Adrenal gland (tissue), 12 donors: ENCODE measurements around the gene F7. TPM values are rescaled to one million over a fixed set of nuclear protein-coding genes. Genes with fewer than 3 reads are reported as not detected.
A peak's percentile ranks its signal among the peaks of the same experiment; 100 is the strongest.

Experiments
- DNase-seq, 7 donors: peaks; one replicate each; pipeline ENCODE4 v3.0.0-alpha.2; 2019 to 2020
- H3K27ac ChIP-seq, 5 donors: fragments of 200-600 bp; sonication (generic) in 4 of 5; 1 replicate in 3 of 5; 2 replicates in 2 of 5; pipeline versions ENCODE4 v1.5.1 to v1.8.0; 2016 to 2020; ENCODE audit warnings: mild to moderate bottlenecking in 1 of 5
- H3K27me3 ChIP-seq: fragments of 200-600 bp; 2 replicates; pipeline ENCODE4 v1.8.0; 2021
- H3K36me3 ChIP-seq, 2 donors: fragments of 200-600 bp; replicated peaks in 1 of 2; 1 replicate in 1 of 2; 2 replicates in 1 of 2; pipeline versions ENCODE4 v1.5.1 to v1.8.0; 2018 to 2022
- H3K4me1 ChIP-seq, 2 donors: fragments of 200-600 bp; replicated peaks in 1 of 2; 1 replicate in 1 of 2; 2 replicates in 1 of 2; pipeline versions ENCODE4 v1.5.1 to v1.8.0; 2018 to 2021
- H3K4me3 ChIP-seq, 4 donors: fragments of 200-600 bp; sonication (generic) in 3 of 4; one replicate each; pipeline ENCODE4 v1.5.1; 2016 to 2018
- H3K9me3 ChIP-seq, 3 donors: fragments of 200-600 bp; sonication (generic) in 1 of 3; replicated peaks in 1 of 3; 1 replicate in 2 of 3; 2 replicates in 1 of 3; pipeline versions ENCODE4 v1.5.1 to v1.8.0; 2016 to 2021
- POLR2A ChIP-seq, 2 donors: fragments of 450-650 bp; IDR thresholded peaks; one replicate each; pipeline ENCODE4 v1.6.1; 2017; ENCODE audit warnings: antibody characterized with exemption in 2 of 2, mild to moderate bottlenecking in 2 of 2, moderate library complexity in 1 of 2
- WGBS, 4 donors: extraction: QIAGEN DNeasy Blood & Tissue Kit in 2 of 4; methylation state at CpG; one replicate each; pipeline versions ENCODE4 v1.1.5 to v1.1.7; 2013 to 2017; 5-methylcytosine and 5-hydroxymethylcytosine counted together
- intact Hi-C, 2 donors: fragments of 100-400 bp; cut with DNase I; formaldehyde crosslinking; loops; one replicate each; pipeline versions ENCODE4 v1.14.1 to v1.15.0; 2022 to 2023
- polyA plus RNA-seq, 3 donors: library from polyadenylated mRNA; stranded (reverse); fragments of 200-250 nt in 2 of 3; fragments of 350-450 nt in 1 of 3; fragmentation: Illumina TruSeq in 1 of 3; extraction: RNeasy Lipid Tissue Mini Kit (QIAGEN cat#74804) in 1 of 3; gene quantifications; one replicate each; pipeline ENCODE4 v1.2.3, GENCODE V29; 2013 to 2014
- total RNA-seq, 9 donors: library from RNA; depleted of rRNA in 4 of 9; stranded (reverse); fragments of >200 nt in 4 of 9; fragments of 120-200 nt in 1 of 9; fragmentation: NEBNext Ultra II Directional in 1 of 9; extraction: Animal tissue kit (Norgen Biotek cat#: 25700) in 1 of 9; gene quantifications; one replicate each; pipeline versions ENCODE4 v1.1.0 to v1.2.4, GENCODE V29; 2013 to 2023
- TF ChIP-seq, protein P1 (sequence below), 6 experiments: fragments of 450-650 bp in 4 of 6; fragments of 200-600 bp in 2 of 6; sonication (generic) in 1 of 6; IDR thresholded peaks; 1 replicate in 5 of 6; 2 replicates in 1 of 6; pipeline versions ENCODE4 v1.5.1 to v1.8.0; 2016 to 2021; ENCODE audit warnings: antibody characterized with exemption in 6 of 6, mild to moderate bottlenecking in 2 of 6, moderate library complexity in 1 of 6
- donor health status: healthy with polysubstance abuse.
- donor health status: Bipolar disorder and iron deficiency.
- donor health status: DM: yes; HTN: yes; CAD: no.
- donor health status: DM: no; HTN: no; CAD: no.
- donor health status: DM: no; HTN: no; CAD: no.
- donor health status: DM: yes; HTN: yes; CAD: no.

The F7 gene
- total and polyA plus RNA-seq, 12 donors = 0.05 to 0.61 (median 0.08) TPM; not detected in 7

DNA sequence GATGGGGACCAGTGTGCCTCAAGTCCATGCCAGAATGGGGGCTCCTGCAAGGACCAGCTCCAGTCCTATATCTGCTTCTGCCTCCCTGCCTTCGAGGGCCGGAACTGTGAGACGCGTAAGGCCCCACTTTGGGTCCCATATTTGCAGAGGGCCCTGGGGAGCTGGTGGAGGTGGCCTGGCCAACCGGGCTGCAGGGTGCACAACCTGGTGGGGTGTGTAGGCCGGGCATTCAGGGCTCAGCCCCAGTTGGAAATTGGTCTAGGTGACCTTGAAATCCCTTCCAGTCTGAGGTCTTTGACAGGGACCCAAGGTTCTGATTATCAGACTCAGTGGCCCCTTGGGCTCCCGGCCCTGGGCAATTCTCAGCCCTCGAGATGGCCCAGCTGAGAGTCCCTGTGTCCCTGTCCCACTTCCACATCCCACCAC lies 8.3 kb downstream of the F7 start:
- Histone ChIP-seq H3K4me3 (no peak overlapping the region), H3K27ac (no peak overlapping the region), H3K27me3 (peaks cover 18% of the 10 kb centered on the region), H3K36me3 (no peaks in the 10 kb centered on the region), H3K4me1 (peaks cover 0 to 11% of the 10 kb centered on the region in 2 donors), H3K9me3 (no peaks in the 10 kb centered on the region)
- intact Hi-C loops = no loop called here
- 73 to 97% (median 91%) methylated on average over 4 to 8 of the region's 8 CpGs for WGBS, 4 donors
- DNase-seq = peak in 3 of 7 donors; percentile 1 to 18 (median 3)
- no peak for TF ChIP-seq POLR2A (IDR thresholded peaks at IDR 0.05)
- TF ChIP-seq, protein P1, sequence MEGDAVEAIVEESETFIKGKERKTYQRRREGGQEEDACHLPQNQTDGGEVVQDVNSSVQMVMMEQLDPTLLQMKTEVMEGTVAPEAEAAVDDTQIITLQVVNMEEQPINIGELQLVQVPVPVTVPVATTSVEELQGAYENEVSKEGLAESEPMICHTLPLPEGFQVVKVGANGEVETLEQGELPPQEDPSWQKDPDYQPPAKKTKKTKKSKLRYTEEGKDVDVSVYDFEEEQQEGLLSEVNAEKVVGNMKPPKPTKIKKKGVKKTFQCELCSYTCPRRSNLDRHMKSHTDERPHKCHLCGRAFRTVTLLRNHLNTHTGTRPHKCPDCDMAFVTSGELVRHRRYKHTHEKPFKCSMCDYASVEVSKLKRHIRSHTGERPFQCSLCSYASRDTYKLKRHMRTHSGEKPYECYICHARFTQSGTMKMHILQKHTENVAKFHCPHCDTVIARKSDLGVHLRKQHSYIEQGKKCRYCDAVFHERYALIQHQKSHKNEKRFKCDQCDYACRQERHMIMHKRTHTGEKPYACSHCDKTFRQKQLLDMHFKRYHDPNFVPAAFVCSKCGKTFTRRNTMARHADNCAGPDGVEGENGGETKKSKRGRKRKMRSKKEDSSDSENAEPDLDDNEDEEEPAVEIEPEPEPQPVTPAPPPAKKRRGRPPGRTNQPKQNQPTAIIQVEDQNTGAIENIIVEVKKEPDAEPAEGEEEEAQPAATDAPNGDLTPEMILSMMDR (IDR thresholded peaks at IDR 0.05) = no peak

DNA sequence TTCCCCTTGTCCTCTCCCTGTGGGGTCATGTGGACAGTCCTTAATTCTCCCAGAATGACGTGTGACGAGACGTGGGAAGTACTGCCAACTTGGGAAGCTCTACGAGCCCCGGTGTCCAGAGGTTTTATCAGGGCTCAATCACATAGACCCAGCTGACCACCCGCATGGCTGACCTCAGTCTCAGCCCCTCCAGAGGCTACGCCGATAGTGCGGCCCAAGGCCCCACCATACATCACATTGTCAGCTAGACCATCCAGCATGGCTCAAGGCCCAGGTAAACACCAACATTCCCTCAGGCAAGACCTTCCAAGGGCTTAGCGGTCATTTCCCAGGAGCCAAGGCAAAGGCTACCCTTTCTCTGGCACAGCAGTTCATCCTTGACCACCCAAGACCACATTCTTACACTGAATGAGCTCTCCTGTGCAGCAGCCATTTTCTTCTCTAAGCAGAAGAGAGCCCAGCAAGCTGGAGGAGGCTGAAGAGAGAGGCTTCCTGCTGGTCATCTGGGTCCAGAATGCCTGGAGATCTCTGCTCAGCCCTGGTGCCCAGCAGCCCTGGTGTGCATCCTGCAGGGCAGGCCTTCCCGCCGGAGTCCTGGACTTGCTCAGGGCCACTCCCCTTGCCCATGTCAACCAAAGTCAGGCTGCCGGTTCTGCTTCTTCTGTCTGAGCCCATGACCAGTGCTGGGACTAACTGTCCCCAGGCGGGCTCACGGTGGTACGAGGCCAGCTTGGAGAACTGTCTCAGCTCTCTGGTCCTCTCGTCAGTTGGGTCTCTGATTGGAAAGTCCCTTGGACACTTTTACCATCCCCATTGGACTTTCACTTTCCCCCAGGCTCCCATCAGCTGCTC lies 9.1 kb downstream of the F7 start:
- Histone ChIP-seq H3K36me3 (no peaks in the 10 kb centered on the region), H3K4me1 (peaks cover 0 to 11% of the 10 kb centered on the region in 2 donors), H3K9me3 (no peaks in the 10 kb centered on the region), H3K27me3 (peaks cover 14% of the 10 kb centered on the region), H3K4me3 (no peak overlapping the region), H3K27ac (no peak overlapping the region)
- DNase-seq = peak in 3 of 7 donors; percentile 6 to 48 (median 9)
- 82 to 90% (median 85%) methylated on average over 8 to 17 of the region's 17 CpGs for WGBS, 4 donors
- TF ChIP-seq POLR2A (IDR thresholded peaks at IDR 0.05) = no peak
- TF ChIP-seq, protein P1 (IDR thresholded peaks at IDR 0.05) = no peak
- intact Hi-C loops = no loop called here

DNA sequence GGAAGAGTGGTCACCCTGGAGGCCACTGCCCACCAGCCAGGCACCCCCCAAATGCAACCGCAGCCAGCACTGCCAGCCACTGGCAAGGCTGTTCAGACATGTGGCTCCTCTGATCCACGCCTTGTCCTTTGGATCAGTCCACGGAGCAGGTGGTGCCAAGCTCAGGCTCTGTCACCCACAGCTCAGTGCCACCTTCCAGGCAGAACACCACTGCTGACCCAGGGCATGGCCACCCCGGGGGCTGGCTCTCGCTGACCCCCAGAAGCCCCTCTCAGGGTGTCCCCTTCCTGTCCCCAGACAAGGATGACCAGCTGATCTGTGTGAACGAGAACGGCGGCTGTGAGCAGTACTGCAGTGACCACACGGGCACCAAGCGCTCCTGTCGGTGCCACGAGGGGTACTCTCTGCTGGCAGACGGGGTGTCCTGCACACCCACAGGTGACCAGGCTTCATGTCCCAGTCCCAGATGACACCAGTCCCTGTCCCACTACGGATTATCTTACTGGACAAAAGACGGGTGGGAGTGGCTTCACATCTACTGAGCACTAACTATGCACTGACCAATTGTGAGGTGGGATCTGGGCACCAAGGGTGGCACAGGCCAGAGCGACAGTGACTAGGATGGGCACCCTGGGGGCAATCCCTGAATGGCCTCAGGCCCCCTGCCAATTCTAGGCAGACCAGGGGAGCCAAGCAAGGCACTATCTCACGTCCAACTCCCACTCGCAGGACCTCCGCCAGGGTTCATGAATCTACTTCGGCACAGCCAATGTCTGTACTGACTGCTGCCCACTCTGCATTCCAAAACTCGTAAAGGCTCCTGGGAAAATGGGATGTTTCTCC lies 10.0 kb downstream of the F7 start:
- Histone ChIP-seq H3K36me3 (no peaks in the 10 kb centered on the region), H3K4me1 (peaks cover 0 to 4% of the 10 kb centered on the region in 2 donors), H3K27ac (no peak overlapping the region), H3K4me3 (no peak overlapping the region), H3K27me3 (peaks cover 5% of the 10 kb centered on the region), H3K9me3 (no peaks in the 10 kb centered on the region)
- intact Hi-C loops = no loop called here
- DNase-seq = peak in 3 of 7 donors; percentile 5 to 38 (median 6)
- 80 to 100% (median 87%) methylated on average over 3 to 21 of the region's 21 CpGs for WGBS, 4 donors
- TF ChIP-seq, protein P1 (IDR thresholded peaks at IDR 0.05) = no peak
- TF ChIP-seq POLR2A (IDR thresholded peaks at IDR 0.05) = no peak

DNA sequence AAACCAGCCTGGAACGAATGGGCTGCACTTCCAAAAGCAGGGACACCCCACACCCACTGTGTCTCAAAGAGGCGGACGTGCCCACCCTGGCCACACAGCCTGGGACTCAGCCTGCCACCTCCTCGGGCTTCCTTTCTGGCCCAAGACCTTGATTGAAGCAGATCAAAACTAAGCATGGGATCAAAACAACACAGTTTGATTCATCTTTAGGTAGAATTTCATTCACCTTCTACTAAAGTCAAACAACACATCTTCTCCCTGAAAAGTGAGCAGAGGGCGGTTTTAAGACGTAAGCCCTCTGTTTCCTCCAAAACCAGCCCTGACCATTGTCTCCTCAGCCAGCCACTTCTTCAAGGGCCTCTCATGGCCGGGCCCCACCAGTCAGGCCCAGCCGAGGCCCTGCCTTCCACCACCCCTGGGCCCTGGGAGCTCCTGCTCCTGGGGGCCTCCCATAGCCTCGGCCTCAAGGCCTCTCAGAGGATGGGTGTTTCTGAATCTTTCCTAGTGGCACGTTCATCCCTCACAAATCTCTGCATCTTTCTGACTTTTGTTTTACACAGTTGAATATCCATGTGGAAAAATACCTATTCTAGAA lies 10.7 kb downstream of the F7 start:
- H3K27me3 ChIP-seq = no peaks in the 10 kb centered on the region
- no peaks in the 10 kb centered on the region for H3K9me3 ChIP-seq
- no peak overlapping the region for H3K27ac ChIP-seq
- intact Hi-C loops = no loop called here
- no peaks in the 10 kb centered on the region for H3K36me3 ChIP-seq
- TF ChIP-seq, protein P1 (IDR thresholded peaks at IDR 0.05) = no peak
- no peak for TF ChIP-seq POLR2A (IDR thresholded peaks at IDR 0.05)
- H3K4me3 ChIP-seq = no peak overlapping the region
- peak in 1 of 7 donors; percentile 9 for DNase-seq
- 85 to 89% (median 87%) methylated on average over 6 to 10 of the region's 10 CpGs for WGBS, 4 donors
- H3K4me1 ChIP-seq = no peaks in the 10 kb centered on the region
